Lung (tissue), 12 donors: ENCODE results near the gene IGF2. TPM values are rescaled to one million over a fixed set of nuclear protein-coding genes. Genes with fewer than 3 reads are reported as not detected.

Experiments used
- ATAC-seq: fragments of 200-7000 bp; cut with Tn5 transposase; one replicate; pipeline ENCODE4 v1.9.1; 2020; ENCODE audit warnings: moderate number of reproducible peaks; ENCODE audit not compliant: insufficient read depth, low FRiP score
- DNase-seq, 3 donors: peaks; one replicate each; pipeline ENCODE4 v3.0.0-alpha.2; 2013 to 2017
- H3K27ac ChIP-seq, 2 donors: one replicate each; pipeline ENCODE4 v1.5.1; 2013; ENCODE audit warnings: mild to moderate bottlenecking in 2 of 2, moderate library complexity in 2 of 2, control low read depth in 1 of 2, inconsistent platforms in 1 of 2, low read depth in 1 of 2, low read length in 1 of 2
- H3K27me3 ChIP-seq, 3 donors: one replicate each; pipeline ENCODE4 v1.5.1; 2013; ENCODE audit warnings: low read length in 2 of 3; ENCODE audit not compliant: control insufficient read depth in 3 of 3, insufficient read depth in 3 of 3
- H3K36me3 ChIP-seq, 4 donors: one replicate each; pipeline ENCODE4 v1.5.1; 2013; ENCODE audit warnings: low read length in 4 of 4, mild to moderate bottlenecking in 1 of 4, moderate library complexity in 1 of 4; ENCODE audit not compliant: control insufficient read depth in 4 of 4, insufficient read depth in 4 of 4
- H3K4me1 ChIP-seq, 5 donors: one replicate each; pipeline ENCODE4 v1.5.1; 2013; ENCODE audit warnings: low read length in 5 of 5, mild to moderate bottlenecking in 2 of 5, moderate library complexity in 1 of 5; ENCODE audit not compliant: control insufficient read depth in 5 of 5, insufficient read depth in 5 of 5
- H3K4me3 ChIP-seq: one replicate; pipeline ENCODE4 v1.5.1; 2013; ENCODE audit warnings: mild to moderate bottlenecking, control low read depth, moderate library complexity
- H3K9ac ChIP-seq, 2 donors: one replicate each; pipeline ENCODE4 v1.5.1; 2013; ENCODE audit warnings: low read length in 2 of 2, control low read depth in 1 of 2; ENCODE audit not compliant: insufficient read depth in 1 of 2
- H3K9me3 ChIP-seq, 4 donors: one replicate each; pipeline ENCODE4 v1.5.1; 2013; ENCODE audit warnings: low read length in 3 of 4, mild to moderate bottlenecking in 1 of 4, moderate library complexity in 1 of 4; ENCODE audit not compliant: control insufficient read depth in 4 of 4, insufficient read depth in 3 of 4
- WGBS, 2 donors: extraction: QIAGEN DNeasy Blood & Tissue Kit; methylation state at CpG; one replicate each; pipeline ENCODE4 v1.1.7; 2013; 5-methylcytosine and 5-hydroxymethylcytosine counted together
- polyA plus RNA-seq, 2 donors: library from polyadenylated mRNA; stranded (reverse); fragments of 200-250 nt; gene quantifications; one replicate each; pipeline ENCODE4 v1.2.1, GENCODE V29; 2013
- total RNA-seq, 2 donors: library from RNA; depleted of rRNA in 1 of 2; stranded (reverse); fragments of >200 nt in 1 of 2; gene quantifications; one replicate each; pipeline ENCODE4 v1.2.1, GENCODE V29; 2014 to 2021
- TF ChIP-seq, protein P1 (sequence below): IDR thresholded peaks from 2 replicates; pipeline ENCODE4 v1.5.1; 2012; ENCODE audit warnings: mild to moderate bottlenecking; ENCODE audit errors: control extremely low read depth, extremely low read depth
- donor health status: control.
- donor health status: control.
- donor health status: Bipolar disorder and iron deficiency.
- donor health status: healthy.
- donor health status: DM: yes; HTN: yes; CAD: no.

The IGF2 gene
- total and polyA plus RNA-seq, 4 donors = 2.9 to 87.7 (median 15.6) TPM

DNA sequence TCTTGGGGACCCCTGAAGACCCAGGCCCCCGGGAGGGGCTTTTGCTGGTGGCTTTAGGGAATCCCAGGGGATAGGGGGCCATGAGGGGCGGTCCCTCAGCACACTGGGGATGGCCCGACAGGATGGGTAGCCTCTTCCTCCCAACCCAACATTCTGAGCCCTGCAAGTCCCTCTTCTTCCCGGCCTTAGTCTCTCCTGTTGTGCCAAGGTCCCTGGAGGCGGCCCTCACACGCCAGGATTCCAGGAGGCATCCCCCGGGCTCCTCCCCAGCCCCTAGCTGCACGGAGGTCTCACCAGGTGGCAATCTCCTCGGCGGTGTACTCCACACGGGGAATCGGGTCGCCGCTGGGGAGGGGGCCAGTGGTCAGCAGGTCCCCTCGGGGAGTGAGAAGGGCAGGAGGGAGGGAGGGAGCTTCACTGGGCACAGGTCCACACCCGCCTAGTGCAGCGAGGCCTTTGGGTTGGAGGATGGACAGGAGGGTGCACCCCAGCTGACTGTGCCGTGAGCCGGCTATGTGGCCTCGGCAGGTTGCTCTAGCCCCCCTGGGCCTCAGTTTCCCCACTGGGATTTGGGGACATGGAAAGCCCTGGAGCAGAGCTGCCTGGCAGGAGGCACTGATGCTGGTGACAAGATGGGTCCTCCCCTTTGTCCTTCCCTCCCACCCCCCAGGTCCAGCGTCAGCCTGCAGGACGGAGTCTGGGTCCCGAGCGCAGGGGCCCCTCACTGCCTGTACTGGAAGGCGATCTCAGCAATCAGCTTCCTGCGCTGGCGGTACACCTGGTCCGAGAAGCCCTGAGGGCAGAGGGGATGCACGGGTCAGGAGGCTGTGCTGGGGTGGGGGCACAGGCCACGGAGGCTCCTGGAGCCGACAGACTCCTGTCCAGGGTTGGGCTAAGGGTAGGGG is 28.2 kb upstream of the IGF2 start:
- peaks cover 0 to 7% (median 0%) of the 10 kb centered on the region in 5 donors for H3K4me1 ChIP-seq
- H3K4me3 ChIP-seq = no peak overlapping the region
- TF ChIP-seq, protein P1, sequence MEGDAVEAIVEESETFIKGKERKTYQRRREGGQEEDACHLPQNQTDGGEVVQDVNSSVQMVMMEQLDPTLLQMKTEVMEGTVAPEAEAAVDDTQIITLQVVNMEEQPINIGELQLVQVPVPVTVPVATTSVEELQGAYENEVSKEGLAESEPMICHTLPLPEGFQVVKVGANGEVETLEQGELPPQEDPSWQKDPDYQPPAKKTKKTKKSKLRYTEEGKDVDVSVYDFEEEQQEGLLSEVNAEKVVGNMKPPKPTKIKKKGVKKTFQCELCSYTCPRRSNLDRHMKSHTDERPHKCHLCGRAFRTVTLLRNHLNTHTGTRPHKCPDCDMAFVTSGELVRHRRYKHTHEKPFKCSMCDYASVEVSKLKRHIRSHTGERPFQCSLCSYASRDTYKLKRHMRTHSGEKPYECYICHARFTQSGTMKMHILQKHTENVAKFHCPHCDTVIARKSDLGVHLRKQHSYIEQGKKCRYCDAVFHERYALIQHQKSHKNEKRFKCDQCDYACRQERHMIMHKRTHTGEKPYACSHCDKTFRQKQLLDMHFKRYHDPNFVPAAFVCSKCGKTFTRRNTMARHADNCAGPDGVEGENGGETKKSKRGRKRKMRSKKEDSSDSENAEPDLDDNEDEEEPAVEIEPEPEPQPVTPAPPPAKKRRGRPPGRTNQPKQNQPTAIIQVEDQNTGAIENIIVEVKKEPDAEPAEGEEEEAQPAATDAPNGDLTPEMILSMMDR = no peak
- no peaks in the 10 kb centered on the region for H3K27me3 ChIP-seq
- no peaks in the 10 kb centered on the region for H3K36me3 ChIP-seq
- WGBS, 2 donors = 73 to 76% methylated on average over 29 to 31 of the region's 31 CpGs
- H3K9ac ChIP-seq = no peak overlapping the region
- ATAC-seq = no peak
- no peaks in the 10 kb centered on the region for H3K9me3 ChIP-seq
- no peak overlapping the region for H3K27ac ChIP-seq
- no peak for DNase-seq

DNA sequence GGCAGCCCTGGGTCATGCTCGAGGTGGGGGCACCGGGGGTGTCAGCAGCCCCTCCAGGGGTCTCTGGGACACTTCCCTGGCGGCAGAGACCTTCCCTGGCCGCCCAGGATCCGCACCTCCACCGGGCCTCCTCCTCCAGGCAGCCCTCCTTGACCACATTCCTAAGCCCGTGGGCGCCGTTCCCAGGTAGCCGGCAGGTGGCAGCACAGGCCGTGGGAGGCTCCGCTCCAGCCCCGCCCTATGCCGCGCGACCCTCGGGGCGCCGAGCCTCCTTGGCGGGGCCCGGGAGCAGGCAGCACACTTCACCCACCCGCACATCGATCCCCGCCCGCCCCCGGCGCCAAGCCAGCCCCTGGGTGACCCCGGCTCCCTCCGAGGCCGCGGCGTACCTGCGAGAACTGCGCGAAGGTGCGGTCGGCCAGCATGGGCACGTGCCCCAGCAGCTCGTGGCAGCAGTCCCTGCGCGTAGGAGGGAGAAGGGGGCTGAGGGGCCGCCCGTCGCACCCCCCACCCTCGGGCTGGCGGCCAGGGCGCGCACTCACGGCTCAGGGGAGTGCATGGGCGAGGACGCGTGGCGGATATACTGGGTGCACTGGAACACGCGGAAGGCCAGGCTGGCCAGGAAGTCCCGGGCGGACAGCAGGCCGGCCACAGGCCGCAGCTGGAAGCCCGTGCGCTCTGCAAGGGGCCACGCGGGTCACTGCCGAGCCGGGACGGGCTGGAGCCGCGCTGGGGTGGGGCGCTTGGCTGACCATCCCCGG is 27.1 kb upstream of the IGF2 start:
- H3K4me3 ChIP-seq = no peak overlapping the region
- ATAC-seq (no peak), DNase-seq (peak; percentile 37 to 71 (median 58))
- TF ChIP-seq, protein P1 = no peak
- no peak overlapping the region for H3K27ac ChIP-seq
- H3K9ac ChIP-seq = no peak overlapping the region
- WGBS, 2 donors = 8 to 11% methylated on average over 63 to 70 of the region's 70 CpGs
- no peaks in the 10 kb centered on the region for H3K9me3 ChIP-seq
- no peaks in the 10 kb centered on the region for H3K36me3 ChIP-seq
- H3K27me3 ChIP-seq = no peaks in the 10 kb centered on the region
- H3K4me1 ChIP-seq = peaks cover 0 to 7% (median 0%) of the 10 kb centered on the region in 5 donors

DNA sequence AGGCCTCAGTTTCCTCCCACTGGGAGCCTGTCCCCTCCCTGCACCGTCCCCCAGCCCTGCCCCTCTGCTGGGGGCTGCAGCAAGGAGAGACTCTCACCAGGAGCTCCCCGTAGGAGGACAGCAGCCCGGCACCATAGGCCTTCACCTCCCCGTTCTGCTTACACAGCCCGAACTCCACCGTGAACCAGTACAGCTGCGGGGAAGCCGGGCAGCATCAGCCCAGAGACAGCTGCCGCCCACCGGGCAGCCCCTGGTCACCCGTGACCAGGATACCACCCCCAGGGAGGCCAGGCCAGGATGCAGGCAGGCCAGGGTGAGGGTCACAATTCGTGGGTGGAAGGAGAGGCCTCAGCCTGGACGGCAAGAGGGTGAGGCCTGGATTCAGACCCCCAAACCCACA is 26.4 kb upstream of the IGF2 start:
- Histone ChIP-seq H3K4me1 (peaks cover 0 to 7% (median 0%) of the 10 kb centered on the region in 5 donors), H3K9me3 (no peaks in the 10 kb centered on the region), H3K4me3 (no peak overlapping the region), H3K36me3 (no peaks in the 10 kb centered on the region), H3K9ac (no peak overlapping the region), H3K27ac (no peak overlapping the region), H3K27me3 (peaks cover 0 to 4% (median 0%) of the 10 kb centered on the region in 3 donors)
- ATAC-seq (no peak), DNase-seq (no peak)
- 85 to 93% methylated on average over 12 to 13 of the region's 13 CpGs for WGBS, 2 donors
- TF ChIP-seq, protein P1 = no peak
